HuH-7.5 (cell line): ENCODE measurements around the gene PRAMEF4.
"Not testable (repeated sequence)": the region's sequence is repeated elsewhere in the genome, so short reads cannot be mapped to it uniquely, and the experiment has no call there.

Experiments used
- DNase-seq: peaks from one replicate; pipeline ENCODE4 v3.0.0; 2011; ENCODE audit warnings: low spot score

PRAMEF4 gene

DNA sequence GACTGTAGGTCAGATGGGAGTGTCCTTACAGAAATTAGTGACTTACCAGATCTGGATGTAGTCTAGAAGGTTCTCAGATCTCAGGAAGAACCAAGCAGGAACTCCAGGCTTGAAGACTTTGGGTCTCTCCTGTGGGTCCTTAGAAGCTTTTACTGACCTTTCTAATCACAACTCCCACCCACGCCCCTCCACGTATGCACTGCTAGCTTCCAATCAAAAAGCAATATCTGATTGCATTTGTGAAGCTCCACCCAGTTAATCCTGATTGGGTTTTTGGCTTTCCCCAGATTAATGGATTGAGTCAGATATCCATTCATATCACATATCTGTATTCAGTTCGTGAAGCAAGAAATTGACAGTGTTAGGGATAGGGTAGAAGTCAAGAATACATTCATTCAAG lies at the start of gene PRAMEF4:
Gene PRAMEF4 (minus strand): TSS at position 101 of the 400 bp plus-strand sequence. CDS start 2,807 bp downstream, outside the sequence.
- not testable (repeated sequence) for DNase-seq

GRCh38 chr1:12924368-12924767 lies 38.4 kb upstream of the PRAMEF4 start:
- DNase-seq = not testable (repeated sequence)

GRCh38 chr1:12921749-12922148 lies 35.7 kb upstream of the PRAMEF4 start:
- not testable (repeated sequence) for DNase-seq

DNA sequence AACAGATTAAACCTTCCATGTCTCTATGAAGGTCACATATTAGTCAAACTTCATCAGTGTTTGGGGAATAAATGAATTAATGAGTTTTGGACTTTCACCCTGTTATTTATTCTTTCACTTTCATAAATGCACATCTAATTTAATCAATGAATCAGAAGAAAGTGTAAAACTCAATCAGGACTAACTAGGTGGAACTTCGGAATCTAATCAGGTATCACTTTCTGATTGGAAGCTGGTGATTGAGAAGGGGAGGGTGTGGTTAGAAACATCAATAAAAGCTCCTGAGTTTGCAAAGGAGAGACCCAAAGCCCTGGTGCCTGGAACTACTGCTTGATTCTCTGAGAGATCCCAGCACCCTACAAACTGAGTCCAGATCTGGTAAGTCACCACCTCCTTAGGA lies 30.3 kb upstream of the PRAMEF4 start, which contains the start of gene PRAMEF7:
Gene PRAMEF7 (plus strand): TSS at position 301 of the 400 bp plus-strand sequence. CDS start 1,083 bp downstream, outside the sequence.
- not testable (repeated sequence) for DNase-seq

DNA sequence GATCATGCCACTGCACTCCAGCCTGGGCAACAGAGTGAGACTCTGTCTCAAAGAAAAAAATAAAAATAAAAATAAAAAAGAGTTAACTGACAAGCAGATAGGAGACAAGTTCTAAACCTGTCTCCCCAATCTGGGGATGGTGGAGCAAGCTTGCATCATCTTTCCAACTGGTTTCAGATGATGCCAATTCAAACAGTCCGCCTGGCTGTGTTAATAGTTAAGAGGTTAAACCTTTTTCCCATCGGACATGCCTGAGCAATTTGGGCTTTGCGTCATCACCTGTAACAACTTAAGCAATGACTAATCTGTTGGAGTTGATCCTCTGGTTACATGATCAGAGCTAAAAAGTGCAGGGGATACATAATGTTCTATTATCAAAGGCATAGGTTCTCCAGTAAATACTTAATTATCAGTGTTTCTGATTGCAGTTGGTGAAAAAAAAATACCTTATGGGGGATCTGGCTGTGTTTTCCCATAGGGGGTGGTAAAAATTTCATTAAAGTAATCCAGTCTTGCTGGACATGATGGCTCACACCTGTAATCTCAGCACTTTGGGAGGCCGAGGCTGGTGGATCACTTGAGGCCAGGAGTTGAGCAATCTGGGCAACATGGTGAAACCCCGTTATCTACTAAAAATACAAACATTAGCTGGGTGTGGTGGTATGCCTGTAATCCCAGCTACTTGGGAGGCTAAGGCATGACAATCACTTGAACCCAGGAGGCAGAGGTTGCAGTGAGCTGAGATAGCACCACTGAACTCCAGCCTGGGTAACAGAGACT lies 18.0 kb upstream of the PRAMEF4 start:
- DNase-seq = not testable (repeated sequence)

DNA sequence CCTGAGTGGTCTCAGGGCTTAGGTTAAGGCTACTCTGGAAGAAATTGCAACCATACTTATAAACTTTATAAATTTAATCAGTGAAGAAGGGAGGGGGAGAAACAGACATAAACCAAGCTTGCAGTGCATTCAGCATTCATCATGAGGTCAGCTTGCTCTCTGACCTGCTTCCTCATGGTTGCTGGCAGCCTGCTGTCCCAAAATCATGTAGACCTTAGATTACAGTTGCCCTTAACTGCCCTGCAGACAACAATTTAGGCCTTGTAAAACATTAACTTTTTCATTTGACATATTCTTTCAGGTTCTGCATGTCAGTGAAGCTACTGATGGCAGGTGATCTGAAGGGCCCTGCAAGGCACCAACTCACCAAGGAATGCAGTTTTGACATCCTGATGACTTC lies 13.2 kb upstream of the PRAMEF4 start:
- not testable (repeated sequence) for DNase-seq

GRCh38 chr1:12898170-12898569 lies 12.2 kb upstream of the PRAMEF4 start, which contains the start of gene PRAMEF10:
Gene PRAMEF10 (minus strand): TSS chr1:12898270. CDS start chr1:12895847, 2,423 bp downstream.
- not testable (repeated sequence) for DNase-seq

DNA sequence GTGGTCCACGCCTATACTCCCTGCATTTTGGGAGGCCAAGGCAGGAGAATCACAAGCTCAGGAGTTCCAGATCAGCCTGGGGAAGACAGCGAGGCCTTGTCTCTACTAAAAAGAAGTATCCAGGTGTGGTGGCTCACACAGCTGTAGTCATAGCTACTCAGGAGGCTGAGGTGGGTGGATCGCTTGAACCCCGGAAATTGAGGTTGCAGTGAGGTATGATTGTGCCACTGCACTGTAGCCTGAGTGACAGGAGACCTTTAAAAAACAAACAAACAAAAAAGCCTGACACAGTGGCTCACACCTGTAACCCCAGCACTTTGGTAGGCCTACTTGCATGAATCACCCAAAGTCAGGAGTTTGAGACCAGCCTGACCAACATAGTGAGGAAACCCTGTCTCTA lies 7.5 kb downstream of the PRAMEF4 start:
- not testable (repeated sequence) for DNase-seq

GRCh38 chr1:12863131-12863880 lies 22.7 kb downstream of the PRAMEF4 start:
- DNase-seq = not testable (repeated sequence)

DNA sequence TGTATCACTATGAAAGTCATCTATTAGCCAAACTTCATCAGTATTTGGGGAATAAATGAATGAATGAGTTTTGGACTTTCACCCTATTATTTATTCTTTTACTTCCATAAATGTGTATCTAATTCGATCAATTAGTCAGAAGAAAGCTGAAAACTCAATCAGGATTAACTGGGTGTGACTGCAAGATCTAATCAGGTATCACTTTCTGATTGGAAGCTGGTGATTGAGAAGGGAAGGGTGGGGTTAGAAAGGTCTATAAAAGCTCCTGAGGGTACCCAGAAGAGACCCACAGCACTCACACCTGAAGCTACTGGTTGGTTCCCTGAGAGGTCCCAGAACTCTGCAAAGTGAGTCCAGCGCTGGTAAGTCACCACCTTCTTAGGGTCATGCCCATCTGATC lies 29.2 kb downstream of the PRAMEF4 start, which contains the start of gene PRAMEF2:
Gene PRAMEF2 (plus strand): TSS at position 301 of the 400 bp plus-strand sequence. CDS start 1,924 bp downstream, outside the sequence.
- DNase-seq = not testable (repeated sequence)

DNA sequence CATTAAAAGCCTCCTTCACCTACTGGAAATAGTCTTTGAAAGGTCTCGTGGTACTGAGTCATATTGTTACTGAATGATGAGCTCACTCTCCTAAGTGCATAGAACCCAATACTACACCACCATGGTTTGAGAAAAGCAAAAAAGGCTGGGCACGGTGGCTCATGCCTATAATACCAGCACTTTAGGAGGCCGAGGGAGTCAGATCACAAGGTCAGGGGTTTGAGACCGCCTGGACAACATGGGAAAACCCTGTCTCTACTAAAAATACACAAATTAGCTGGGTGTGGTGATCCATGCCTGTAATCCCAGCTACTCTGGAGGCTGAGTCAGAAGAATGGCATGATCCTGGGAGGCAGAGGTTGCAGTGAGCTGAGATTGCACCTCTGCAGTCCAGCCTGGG lies 34.2 kb downstream of the PRAMEF4 start:
- DNase-seq = no peak

DNA sequence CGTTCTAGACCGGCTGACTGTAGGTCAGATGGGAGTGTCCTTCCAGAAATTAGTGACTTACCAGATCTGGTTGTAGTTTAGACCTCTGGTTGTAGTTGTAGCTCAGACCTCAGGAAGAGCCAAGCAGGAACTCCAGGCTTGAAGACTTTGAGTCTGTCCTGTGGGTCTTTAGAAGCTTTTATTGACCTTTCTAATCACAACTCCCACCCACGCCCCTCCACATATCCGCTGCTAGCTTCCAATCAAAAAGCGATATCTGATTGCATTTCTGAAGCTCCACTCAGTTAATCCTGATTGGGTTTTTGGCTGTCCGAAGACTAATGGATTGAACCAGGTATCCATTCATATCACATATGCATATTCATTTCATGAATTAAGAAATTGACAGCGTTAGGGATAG lies 37.4 kb downstream of the PRAMEF4 start, which contains the start of gene HNRNPCL1:
Gene HNRNPCL1 (minus strand): TSS at position 101 of the 400 bp plus-strand sequence. CDS start 431 bp downstream, outside the sequence.
- DNase-seq = not testable (repeated sequence)

DNA sequence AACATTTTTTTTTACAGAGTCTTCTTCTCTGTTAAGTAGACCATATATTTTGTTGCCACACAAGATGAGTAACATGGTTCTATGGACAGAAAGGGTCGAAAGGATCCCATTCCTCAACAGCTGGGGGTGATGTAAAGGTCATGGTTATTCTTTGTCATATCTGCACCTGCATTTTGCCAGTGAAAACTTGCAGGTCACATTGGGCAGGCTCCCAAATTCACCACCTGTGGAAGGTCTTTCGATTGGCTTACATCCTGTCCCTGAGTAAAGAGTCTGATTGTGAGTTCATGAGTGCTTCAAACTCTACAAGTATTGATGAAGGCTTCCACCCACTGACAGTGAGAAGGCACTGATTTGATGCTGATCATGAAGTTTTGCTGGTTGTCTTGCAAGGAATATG lies 52.8 kb downstream of the PRAMEF4 start:
- not testable (repeated sequence) for DNase-seq

DNA sequence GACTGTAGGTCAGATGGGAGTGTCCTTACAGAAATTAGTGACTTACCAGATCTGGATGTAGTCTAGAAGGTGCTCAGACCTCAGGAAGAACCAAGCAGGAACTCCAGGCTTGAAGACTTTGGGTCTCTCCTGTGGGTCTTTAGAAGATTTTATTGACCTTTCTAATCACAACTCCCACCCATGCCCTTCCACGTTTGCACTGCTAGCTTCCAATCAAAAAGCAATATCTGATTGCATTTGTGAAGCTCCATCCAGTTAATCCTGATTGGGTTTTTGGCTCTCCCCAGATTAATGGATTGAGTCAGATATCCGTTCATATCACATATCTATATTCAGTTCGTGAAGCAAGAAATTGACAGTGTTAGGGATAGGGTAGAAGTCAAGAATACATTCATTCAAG lies 54.7 kb downstream of the PRAMEF4 start, which contains the start of gene PRAMEF11:
Gene PRAMEF11 (minus strand): TSS at position 101 of the 400 bp plus-strand sequence. CDS start 2,621 bp downstream, outside the sequence.
- not testable (repeated sequence) for DNase-seq
